ENCODE results near the gene NHLRC1. TPM values are rescaled to one million over a fixed set of nuclear protein-coding genes. Genes with fewer than 3 reads are reported as not detected.

The NHLRC1 gene
- total RNA-seq, 4 donors from 2014 or later, result 3.5 to 6.9 (median 5.0) TPM

DNA sequence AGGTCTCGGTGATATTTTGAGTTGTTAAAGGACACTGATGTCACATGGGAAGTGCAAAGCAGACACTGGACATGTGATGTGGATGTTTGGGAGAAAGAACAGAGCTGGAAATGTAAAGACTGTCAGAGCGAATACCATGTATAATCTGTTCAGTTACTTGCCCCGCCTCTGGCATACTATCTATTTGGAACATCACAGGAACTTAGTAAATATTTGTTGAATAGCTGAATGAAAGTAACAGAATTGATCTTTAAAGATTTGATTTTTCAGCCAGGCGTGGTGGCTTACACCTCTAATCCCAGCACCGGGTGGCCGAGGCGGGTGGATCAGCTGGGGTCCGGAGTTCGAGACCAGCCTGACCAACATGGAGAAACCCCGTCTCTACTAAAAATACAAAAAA lies 13.8 kb upstream of the NHLRC1 start:
- intact Hi-C loops (cut with DNase I; ENCODE audit: low total_unique reads), result no loop called here
- no peak for TF ChIP-seq POLR2A (IDR thresholded peaks at IDR 0.05)
- WGBS, 2 donors, result 94 to 97% methylated on average over 10 of the region's 10 CpGs

DNA sequence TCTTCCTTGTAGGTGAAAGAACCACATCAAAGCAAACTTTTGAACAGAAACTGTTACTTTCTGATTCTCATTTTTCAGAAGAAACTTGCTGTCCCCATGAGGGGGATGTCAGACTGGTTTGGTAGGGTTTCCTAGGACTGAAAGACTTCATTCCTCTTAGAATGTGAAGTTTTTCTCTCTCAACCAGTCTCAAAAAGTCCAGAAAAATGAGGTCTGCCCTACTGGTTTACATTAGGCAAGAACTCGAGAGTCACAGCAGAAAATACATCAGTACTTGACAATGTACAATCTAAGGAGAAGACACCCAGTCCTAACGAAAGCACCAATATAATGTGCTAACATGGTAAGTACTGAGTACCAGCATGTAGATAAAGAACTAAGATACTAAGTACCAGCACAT lies 12.7 kb upstream of the NHLRC1 start:
- H3K4me3 ChIP-seq (ENCODE audit: low read depth, poor library complexity, severe bottlenecking), result no peak overlapping the region
- WGBS, 2 donors, result 92 to 98% methylated on average over 2 of the region's 2 CpGs
- DNase-seq (ENCODE audit: low spot score in 2 of 2), result no peak
- intact Hi-C loops (cut with DNase I; ENCODE audit: low total_unique reads), result no loop called here
- TF ChIP-seq POLR2A (IDR thresholded peaks at IDR 0.05), result no peak
- TF ChIP-seq, protein P1, sequence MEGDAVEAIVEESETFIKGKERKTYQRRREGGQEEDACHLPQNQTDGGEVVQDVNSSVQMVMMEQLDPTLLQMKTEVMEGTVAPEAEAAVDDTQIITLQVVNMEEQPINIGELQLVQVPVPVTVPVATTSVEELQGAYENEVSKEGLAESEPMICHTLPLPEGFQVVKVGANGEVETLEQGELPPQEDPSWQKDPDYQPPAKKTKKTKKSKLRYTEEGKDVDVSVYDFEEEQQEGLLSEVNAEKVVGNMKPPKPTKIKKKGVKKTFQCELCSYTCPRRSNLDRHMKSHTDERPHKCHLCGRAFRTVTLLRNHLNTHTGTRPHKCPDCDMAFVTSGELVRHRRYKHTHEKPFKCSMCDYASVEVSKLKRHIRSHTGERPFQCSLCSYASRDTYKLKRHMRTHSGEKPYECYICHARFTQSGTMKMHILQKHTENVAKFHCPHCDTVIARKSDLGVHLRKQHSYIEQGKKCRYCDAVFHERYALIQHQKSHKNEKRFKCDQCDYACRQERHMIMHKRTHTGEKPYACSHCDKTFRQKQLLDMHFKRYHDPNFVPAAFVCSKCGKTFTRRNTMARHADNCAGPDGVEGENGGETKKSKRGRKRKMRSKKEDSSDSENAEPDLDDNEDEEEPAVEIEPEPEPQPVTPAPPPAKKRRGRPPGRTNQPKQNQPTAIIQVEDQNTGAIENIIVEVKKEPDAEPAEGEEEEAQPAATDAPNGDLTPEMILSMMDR (IDR thresholded peaks at IDR 0.05), result no peak

More for the DNA sequence above, 13.8 kb upstream of the NHLRC1 start:
- DNase-seq (ENCODE audit: low spot score in 2 of 2), result no peak
- no peak overlapping the region for H3K4me3 ChIP-seq (ENCODE audit: low read depth, poor library complexity, severe bottlenecking)

DNA sequence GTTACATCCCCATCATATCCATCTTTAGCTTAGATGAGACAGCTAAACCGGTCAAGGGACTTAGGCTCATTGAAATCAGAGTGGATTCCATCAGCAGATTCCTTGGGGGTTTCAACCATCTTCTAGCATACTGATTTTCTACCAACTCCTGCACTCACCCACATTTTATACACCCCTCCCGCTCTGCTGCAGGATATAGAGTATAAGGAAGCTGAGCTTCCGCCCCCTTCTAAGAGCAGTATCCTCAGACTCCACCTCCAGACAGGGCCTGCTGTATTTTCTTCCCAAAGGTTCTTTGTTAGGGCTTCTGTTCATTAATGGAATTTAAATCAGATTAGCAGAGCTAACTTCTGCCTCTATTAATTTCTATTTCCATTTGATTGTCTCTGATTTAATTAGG lies 9.9 kb upstream of the NHLRC1 start:
- TF ChIP-seq POLR2A (IDR thresholded peaks at IDR 0.05), result no peak
- TF ChIP-seq, protein P1 (IDR thresholded peaks at IDR 0.05), result no peak
- no peak overlapping the region for H3K4me3 ChIP-seq (ENCODE audit: low read depth, poor library complexity, severe bottlenecking)
- intact Hi-C loops (cut with DNase I; ENCODE audit: low total_unique reads), result no loop called here
- no peak for DNase-seq (ENCODE audit: low spot score in 2 of 2)
- whole genome bisulfite sequencing, 2 donors, result 97 to 98% methylated on average over 3 of the region's 3 CpGs

DNA sequence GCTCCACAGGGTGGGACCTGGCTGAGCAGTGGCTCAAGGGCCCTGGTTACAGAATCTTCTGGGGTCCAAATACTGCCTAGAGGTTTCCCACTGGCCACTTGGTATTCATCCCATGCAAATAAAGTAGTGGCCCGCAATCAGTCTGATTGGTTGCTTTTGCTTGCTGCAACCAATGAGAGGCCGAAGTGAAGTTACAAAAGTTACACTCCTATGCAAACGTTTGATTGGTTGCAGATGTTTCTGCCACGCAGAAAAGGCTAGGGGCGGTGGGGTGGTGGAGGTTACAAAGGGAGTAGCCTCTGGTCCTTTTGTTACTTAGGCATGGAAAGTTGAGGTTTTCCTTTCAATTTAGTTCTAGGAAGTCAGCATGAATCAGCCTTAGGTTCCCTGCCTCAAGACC lies 3.6 kb upstream of the NHLRC1 start:
- H3K4me3 ChIP-seq (ENCODE audit: low read depth, poor library complexity, severe bottlenecking), result no peak overlapping the region
- TF ChIP-seq POLR2A (IDR thresholded peaks at IDR 0.05), result no peak
- TF ChIP-seq, protein P1 (IDR thresholded peaks at IDR 0.05), result no peak
- WGBS, 2 donors, result 50% methylated on average over 5 of the region's 5 CpGs
- intact Hi-C loops (cut with DNase I; ENCODE audit: low total_unique reads), result loop anchor here (10.0 kb wide), 1 partner anchor 281 kb away; no protein-coding TSS in a partner anchor
- no peak for DNase-seq (ENCODE audit: low spot score in 2 of 2)

DNA sequence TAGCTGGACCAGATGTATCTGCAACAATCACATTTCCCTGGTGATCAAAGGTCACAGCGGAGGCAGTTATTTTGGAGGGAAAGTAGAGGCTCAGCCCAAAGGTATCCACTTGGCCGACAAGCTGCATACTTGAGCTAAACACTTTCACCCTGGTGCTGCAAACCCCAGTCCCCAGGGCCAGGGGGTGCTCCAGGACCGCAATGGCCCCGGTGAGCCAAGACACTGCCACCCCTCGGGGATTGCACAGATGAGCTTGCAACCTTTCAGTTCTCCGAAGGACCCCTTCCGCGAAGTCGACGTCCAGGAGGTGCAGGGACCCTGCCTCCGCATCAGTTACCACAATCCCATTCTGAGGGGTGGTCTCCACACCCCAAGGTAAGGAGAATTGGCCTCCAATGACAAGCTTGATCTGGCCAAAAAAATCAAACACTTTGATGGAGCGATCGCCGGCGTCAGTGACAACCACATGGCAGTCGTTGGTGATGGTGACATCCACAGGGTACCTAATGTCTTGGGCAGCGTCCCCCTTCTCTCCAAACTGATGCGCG lies 823 bp downstream of the NHLRC1 start:
- H3K4me3 ChIP-seq (ENCODE audit: low read depth, poor library complexity, severe bottlenecking), result no peak overlapping the region
- WGBS, 2 donors, result 76 to 81% methylated on average over 19 of the region's 19 CpGs
- intact Hi-C loops (cut with DNase I; ENCODE audit: low total_unique reads), result loop anchor here (10.0 kb wide), 1 partner anchor 277 kb away; no protein-coding TSS in a partner anchor
- TF ChIP-seq, protein P1 (IDR thresholded peaks at IDR 0.05), result no peak
- TF ChIP-seq POLR2A (IDR thresholded peaks at IDR 0.05), result no peak
- DNase-seq (ENCODE audit: low spot score in 2 of 2), result no peak

DNA sequence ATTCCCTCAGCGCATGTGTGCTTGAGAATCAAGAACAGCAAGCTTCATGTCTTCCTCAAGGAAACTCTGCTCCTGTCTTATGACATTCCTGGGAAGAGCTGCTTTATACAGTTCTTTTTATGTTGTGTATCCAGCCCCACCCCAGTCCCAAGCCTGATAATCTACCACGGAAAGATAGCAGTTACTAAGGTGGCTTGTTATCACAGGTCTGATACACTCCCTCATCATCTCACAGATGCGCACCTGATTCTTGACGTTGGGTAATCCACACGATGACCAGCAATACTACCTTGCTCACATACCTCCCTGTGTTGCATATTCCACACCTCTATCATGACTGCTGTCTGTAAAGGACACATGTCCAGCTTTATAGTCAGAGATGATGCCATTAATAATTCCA lies 3.2 kb downstream of the NHLRC1 start:
- no peak for DNase-seq (ENCODE audit: low spot score in 2 of 2)
- 53 to 75% methylated on average over 5 of the region's 5 CpGs for WGBS, 2 donors
- TF ChIP-seq, protein P1 (IDR thresholded peaks at IDR 0.05), result no peak
- no peak for TF ChIP-seq POLR2A (IDR thresholded peaks at IDR 0.05)
- intact Hi-C loops (cut with DNase I; ENCODE audit: low total_unique reads), result no loop called here
- no peak overlapping the region for H3K4me3 ChIP-seq (ENCODE audit: low read depth, poor library complexity, severe bottlenecking)

Data from lower leg skin (tissue), 4 donors.